GM18517 (cell line): Measurements from ENCODE around the gene POT1.

Experiments
- ATAC-seq: cut with Tn5 transposase; IDR thresholded peaks from one replicate; pipeline ENCODE4 v1.9.1; 2021; ENCODE audit warnings: mild to moderate bottlenecking, moderate library complexity; ENCODE audit not compliant: unreplicated experiment

POT1 gene

GRCh38 chr7:124811341-124811740 is 118.3 kb downstream of the POT1 start:
- no peak for ATAC-seq

- ATAC-seq: no peak
Observed at GRCh38 chr7:124810605-124811004, 119.0 kb downstream of the POT1 start.

DNA sequence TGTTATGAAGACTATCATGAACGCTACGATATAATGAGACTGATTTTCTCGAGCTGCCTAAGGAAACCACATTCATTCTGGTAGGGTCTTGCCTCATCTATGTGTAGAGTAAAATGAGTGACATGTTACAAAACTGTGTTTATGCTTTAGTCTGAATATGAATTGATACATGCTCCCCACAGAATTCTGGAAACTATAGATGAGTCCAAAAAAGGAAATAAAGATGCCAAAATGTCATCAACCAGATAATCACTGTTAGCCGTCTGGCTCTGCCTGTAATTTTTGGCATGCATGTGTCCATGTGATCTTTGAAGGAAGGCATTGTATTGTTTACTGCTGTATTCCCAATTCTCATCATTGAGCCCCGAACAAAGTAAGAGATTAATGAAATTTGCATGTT is 121.4 kb downstream of the POT1 start:
- ATAC-seq: no peak

DNA sequence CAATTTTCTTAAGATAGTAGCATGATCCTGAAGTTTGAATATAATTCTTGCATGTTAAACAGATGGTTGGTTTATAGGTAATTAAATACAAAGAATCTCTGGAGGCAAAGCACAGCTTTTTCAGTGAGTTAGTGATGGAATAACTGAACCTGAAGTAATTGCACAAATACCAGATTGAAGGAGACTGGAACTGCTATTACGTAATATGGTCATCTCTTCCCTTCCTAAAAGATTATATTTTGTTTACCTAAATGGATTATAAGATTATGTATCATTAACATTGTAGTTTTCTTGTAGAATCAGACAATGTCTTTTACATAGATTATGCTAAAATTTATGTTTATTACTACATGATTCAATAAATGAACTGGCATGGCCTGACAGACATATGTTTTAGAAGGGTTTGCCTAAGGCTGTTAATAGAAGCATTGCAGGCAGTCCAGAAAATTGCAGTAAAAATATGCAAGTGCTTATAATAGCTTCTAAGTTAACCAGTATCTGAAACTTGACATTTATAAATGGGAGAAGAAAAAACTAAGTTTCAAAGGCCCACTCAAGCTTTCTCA is 128.2 kb downstream of the POT1 start:
- ATAC-seq: no peak

- no peak for ATAC-seq
Observed at GRCh38 chr7:124800386-124800785, 129.2 kb downstream of the POT1 start.

DNA sequence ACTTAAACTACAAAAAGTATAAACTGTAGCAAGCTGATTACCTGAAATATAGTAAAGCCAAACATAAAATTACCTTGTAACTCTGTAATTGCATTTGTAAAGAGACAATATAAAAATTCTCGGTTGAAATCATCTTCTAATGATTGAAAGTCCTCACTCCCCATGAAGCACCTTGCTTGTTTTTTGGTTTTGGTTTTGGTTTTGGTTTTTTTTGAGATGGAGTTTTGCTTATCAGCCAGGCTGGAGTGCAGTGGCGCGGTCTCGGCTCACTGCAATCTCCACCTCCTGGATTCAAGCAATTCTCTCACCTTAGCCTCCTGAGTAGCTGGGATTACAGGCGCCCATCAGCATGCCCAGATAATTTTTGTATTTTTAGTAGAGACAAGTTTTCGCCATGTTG is 130.2 kb downstream of the POT1 start:
- ATAC-seq: no peak

DNA sequence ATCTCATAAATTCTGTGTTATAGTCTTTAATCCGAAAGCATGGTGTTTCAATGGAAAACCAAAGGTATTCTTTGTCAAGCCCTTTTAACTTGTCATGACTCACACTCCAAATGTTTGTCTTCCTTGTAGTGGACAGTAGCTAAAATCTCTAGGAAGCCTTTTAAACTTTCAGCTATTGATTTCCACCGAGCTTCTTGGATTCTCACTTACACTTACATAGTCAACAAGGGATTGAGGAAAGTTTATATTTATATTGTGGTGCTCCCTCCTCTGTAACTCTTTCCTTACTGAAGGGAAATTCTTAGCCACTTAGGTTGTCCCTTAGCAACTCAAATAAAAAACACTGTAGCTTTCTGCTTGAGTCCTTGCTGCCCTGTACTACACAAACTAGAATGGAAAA is 132.9 kb downstream of the POT1 start:
- ATAC-seq: no peak

GRCh38 chr7:124792696-124793095 is 136.9 kb downstream of the POT1 start:
- no peak for ATAC-seq

GRCh38 chr7:124792002-124792401 is 137.6 kb downstream of the POT1 start:
- no peak for ATAC-seq

- no peak for ATAC-seq
Observed at GRCh38 chr7:124791426-124791825, 138.2 kb downstream of the POT1 start.

DNA sequence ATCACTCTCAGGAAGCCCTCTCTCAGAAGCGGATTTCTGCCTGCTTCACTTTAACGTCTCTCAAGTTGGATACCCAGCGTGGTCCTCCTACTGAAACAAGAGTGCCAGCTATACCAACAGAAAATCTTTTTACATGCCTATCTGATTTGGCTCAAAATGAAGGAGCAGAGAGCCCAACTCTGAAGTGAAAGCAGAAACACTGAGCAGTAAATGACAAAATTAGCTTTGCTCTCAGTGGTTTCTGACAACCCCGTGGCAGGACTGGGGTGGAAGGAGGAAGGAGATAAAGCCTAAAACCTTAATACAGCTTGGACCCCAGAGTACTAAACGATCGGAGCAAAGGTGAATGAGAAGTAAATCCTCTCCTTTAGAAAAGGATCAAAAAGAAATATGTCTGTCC is 139.0 kb downstream of the POT1 start:
- no peak for ATAC-seq

GRCh38 chr7:124785994-124786393 is 143.6 kb downstream of the POT1 start:
- ATAC-seq: no peak

GRCh38 chr7:124784879-124785818 is 144.5 kb downstream of the POT1 start:
- peak; percentile 74 for ATAC-seq

GRCh38 chr7:124783271-124783670 is 146.4 kb downstream of the POT1 start:
- no peak for ATAC-seq

GRCh38 chr7:124781907-124782734 is 147.5 kb downstream of the POT1 start:
- no peak for ATAC-seq

DNA sequence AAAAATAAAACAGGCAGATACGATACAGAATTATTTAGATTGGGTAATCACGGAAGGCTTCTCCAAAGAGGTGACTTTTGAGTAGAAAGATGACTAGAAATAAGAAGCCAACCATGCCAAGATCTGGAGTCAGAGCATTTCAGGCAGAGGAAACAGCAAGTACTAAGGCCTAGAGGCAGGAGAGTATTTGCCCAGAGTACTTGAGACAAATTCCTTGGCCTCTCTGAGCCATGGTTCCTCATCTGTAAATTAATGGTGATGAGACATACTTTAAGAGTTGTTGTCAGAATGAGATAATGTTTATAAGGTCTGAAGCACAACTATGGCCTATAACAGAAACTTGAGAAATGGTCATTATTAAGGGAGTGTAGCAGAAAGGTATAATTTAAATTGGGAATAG is 148.2 kb downstream of the POT1 start:
- no peak for ATAC-seq

GRCh38 chr7:124780608-124781007 is 149.0 kb downstream of the POT1 start:
- ATAC-seq: no peak

- ATAC-seq: no peak
Observed at GRCh38 chr7:124780056-124780455, 149.6 kb downstream of the POT1 start.

GRCh38 chr7:124779620-124780019 is 150.0 kb downstream of the POT1 start:
- ATAC-seq: no peak

GRCh38 chr7:124779194-124779593 is 150.4 kb downstream of the POT1 start:
- no peak for ATAC-seq

DNA sequence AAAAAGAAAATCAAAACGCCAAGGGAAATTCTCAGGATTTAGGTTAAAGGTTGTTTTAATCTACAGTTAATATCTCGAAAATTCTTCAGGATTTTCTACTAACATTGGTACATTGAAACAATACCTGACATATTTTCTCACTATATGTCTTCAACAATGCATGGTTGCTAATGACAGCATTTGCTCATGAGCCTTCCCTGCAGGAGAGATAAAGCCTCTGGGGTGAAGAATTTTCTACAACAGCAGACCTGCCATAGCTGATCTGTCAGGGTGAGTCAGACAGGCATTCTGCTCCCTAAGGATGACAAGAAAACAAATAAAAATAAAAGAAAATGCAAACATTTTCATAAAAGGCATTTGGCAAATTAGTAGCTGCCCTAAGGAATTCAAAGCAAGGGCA is 152.4 kb downstream of the POT1 start:
- ATAC-seq: no peak

GRCh38 chr7:124776153-124776552 is 153.5 kb downstream of the POT1 start:
- no peak for ATAC-seq
